IMR-90 (cell line): ENCODE data around the gene SLC12A7.

Experiments
- CHD1 ChIP-seq: IDR thresholded peaks from 2 replicates; pipeline ENCODE4 v1.6.1; 2012; ENCODE audit warnings: low read depth, low read length, improper control_type of control experiment
- CTCF ChIP-seq: conservative IDR thresholded peaks from 2 replicates; pipeline ENCODE4 v1.5.1; 2012; ENCODE audit warnings: mild to moderate bottlenecking, low read depth, low read length, improper control_type of control experiment
- FOS ChIP-seq: fragments of 150-350 bp; IDR thresholded peaks from 2 replicates; pipeline ENCODE4 v1.6.1; 2016; ENCODE audit warnings: low read depth, low read length
- MAFK ChIP-seq: IDR thresholded peaks from 2 replicates; pipeline ENCODE4 v1.6.1; 2012; ENCODE audit warnings: low read depth, low read length, improper control_type of control experiment
- MAZ ChIP-seq: IDR thresholded peaks from 2 replicates; pipeline ENCODE4 v1.6.1; 2012; ENCODE audit warnings: low read depth, mild to moderate bottlenecking, low read length, improper control_type of control experiment, moderate library complexity, borderline replicate concordance
- MXI1 ChIP-seq: IDR thresholded peaks from 2 replicates; pipeline ENCODE4 v1.6.1; 2012; ENCODE audit warnings: low read depth, mild to moderate bottlenecking, low read length, moderate library complexity, borderline replicate concordance
- POLR2A ChIP-seq: IDR thresholded peaks from 2 replicates; pipeline ENCODE4 v1.6.1; 2012; ENCODE audit warnings: mild to moderate bottlenecking, low read depth, low read length
- RCOR1 ChIP-seq: IDR thresholded peaks from 2 replicates; pipeline ENCODE4 v1.6.1; 2012; ENCODE audit warnings: mild to moderate bottlenecking, low read length, improper control_type of control experiment; ENCODE audit not compliant: insufficient replicate concordance
- RFX5 ChIP-seq: IDR thresholded peaks from 2 replicates; pipeline ENCODE4 v1.8.0; 2012; ENCODE audit warnings: low read depth, mild to moderate bottlenecking, low read length, moderate library complexity
- USF2 ChIP-seq: fragments of 150-350 bp; IDR thresholded peaks from 2 replicates; pipeline ENCODE4 v1.6.1; 2017; ENCODE audit warnings: mild to moderate bottlenecking, antibody characterized with exemption, low read length, low read depth

- TF ChIP-seq FOS (no peak), POLR2A (no peak), CTCF (no peak), USF2 (no peak), MXI1 (no peak), CHD1 (no peak), MAZ (no peak), MAFK (no peak), RCOR1 (no peak), RFX5 (no peak)
Measured at GRCh38 chr5:1143670-1143951, 31.7 kb upstream of the SLC12A7 start.
